ENCODE results near the gene CELF4. TPM values are rescaled to one million over a fixed set of nuclear protein-coding genes. Genes with fewer than 3 reads are reported as not detected.
A peak's percentile ranks its signal among the peaks of the same experiment; 100 is the strongest.

Gene CELF4
- total RNA-seq, 6 donors from 2014 or later = 0.15 to 1.4 (median 0.81) TPM; not detected in 1

DNA sequence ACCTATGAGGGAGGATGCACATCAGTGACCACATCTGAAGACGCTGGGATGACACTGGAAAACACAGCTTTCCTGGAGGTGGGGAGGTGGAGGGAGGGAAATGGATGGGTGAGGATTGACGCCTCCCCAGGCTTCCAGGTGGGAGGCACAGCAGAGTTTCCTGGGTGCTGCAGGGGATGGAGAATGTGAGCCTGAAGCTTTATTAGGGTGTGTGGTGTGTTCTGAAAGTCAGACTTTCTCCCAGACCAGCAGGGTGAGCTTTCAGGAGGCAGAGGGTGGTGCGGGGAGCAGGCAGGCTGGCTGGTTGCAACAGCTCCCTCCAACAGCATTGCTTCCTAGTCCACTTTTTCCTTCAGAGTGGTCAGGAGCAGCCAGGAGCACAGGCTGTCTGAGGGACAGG is 263.1 kb downstream of the CELF4 start:
- Histone ChIP-seq H3K9me3 (no peaks in the 10 kb centered on the region), H3K4me1 (peaks cover 0 to 11% (median 11%) of the 10 kb centered on the region in 4 donors), H3K36me3 (no peaks in the 10 kb centered on the region), H3K4me3 (no peak overlapping the region), H3K27me3 (no peaks in the 10 kb centered on the region), H3K27ac (no peak overlapping the region)
- TF ChIP-seq, protein P1, sequence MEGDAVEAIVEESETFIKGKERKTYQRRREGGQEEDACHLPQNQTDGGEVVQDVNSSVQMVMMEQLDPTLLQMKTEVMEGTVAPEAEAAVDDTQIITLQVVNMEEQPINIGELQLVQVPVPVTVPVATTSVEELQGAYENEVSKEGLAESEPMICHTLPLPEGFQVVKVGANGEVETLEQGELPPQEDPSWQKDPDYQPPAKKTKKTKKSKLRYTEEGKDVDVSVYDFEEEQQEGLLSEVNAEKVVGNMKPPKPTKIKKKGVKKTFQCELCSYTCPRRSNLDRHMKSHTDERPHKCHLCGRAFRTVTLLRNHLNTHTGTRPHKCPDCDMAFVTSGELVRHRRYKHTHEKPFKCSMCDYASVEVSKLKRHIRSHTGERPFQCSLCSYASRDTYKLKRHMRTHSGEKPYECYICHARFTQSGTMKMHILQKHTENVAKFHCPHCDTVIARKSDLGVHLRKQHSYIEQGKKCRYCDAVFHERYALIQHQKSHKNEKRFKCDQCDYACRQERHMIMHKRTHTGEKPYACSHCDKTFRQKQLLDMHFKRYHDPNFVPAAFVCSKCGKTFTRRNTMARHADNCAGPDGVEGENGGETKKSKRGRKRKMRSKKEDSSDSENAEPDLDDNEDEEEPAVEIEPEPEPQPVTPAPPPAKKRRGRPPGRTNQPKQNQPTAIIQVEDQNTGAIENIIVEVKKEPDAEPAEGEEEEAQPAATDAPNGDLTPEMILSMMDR (IDR thresholded peaks at IDR 0.05) = no peak
- no peak for TF ChIP-seq POLR2A (IDR thresholded peaks at IDR 0.05)
- TF ChIP-seq POLR2AphosphoS5 (IDR thresholded peaks at IDR 0.05) = no peak
- TF ChIP-seq EP300 (IDR thresholded peaks at IDR 0.05) = no peak
- ATAC-seq (ENCODE audit: low FRiP score in 2 of 2) = no peak
- 71 to 73% methylated on average over 3 of the region's 3 CpGs for WGBS, 2 donors
- DNase-seq = no peak

DNA sequence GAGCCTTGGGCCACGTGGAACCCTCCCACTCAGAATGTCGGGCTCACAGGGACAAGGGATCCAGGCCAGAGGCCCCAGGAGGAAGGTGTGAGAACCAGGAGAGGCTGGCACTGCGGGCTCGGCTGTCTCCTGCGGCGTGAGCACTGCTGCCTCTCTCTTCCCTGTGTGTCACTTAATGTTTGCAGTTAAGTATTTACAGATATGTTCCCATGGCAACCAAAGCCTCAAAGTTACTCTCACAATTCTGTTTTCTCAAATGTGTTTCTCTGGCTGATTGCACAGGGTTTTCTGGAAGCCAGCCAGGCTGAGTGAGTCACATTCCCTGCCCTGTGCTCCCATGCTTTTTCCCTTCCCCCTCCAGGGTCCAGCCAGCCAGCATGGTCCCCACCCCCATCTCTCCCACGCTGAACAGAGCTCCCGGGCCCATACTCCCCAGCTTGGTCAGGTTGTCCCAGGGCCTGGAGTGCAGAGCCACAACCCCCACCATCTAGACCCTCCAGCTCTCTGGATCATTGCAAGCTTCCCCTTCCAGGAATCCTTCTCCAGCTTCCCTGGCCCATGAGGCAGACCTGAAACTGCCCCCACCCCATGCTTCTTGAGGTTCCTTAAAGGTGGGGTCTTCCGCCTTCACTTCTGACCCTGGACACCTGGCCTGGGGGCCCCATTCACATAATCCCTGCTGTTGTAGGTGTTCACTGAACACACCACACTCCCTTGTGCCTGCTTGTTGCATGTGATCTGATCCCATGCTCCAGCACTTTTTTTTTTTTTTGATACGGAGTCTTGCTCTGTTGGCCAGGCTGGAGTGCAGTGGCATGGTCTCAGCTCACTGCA is 265.9 kb downstream of the CELF4 start:
- Histone ChIP-seq H3K36me3 (no peaks in the 10 kb centered on the region), H3K27ac (no peak overlapping the region), H3K4me3 (no peak overlapping the region), H3K9me3 (no peaks in the 10 kb centered on the region), H3K27me3 (no peaks in the 10 kb centered on the region), H3K4me1 (peaks cover 0 to 11% (median 11%) of the 10 kb centered on the region in 4 donors)
- DNase-seq (peak; percentile 76 to 87), ATAC-seq (ENCODE audit: low FRiP score in 2 of 2) (peak; percentile 80 to 89)
- WGBS, 2 donors = 32 to 34% methylated on average over 5 to 10 of the region's 10 CpGs
- TF ChIP-seq POLR2A (IDR thresholded peaks at IDR 0.05) (no peak), EP300 (IDR thresholded peaks at IDR 0.05) (peak in 1 of 4 donors; percentile 45), POLR2AphosphoS5 (IDR thresholded peaks at IDR 0.05) (peak; percentile 25 to 40)
- TF ChIP-seq, protein P1 (IDR thresholded peaks at IDR 0.05) = no peak

- H3K9me3 ChIP-seq = no peaks in the 10 kb centered on the region
- DNase-seq (no peak), ATAC-seq (ENCODE audit: low FRiP score in 2 of 2) (no peak)
- no peak overlapping the region for H3K4me3 ChIP-seq
- 84 to 88% methylated on average over 5 to 6 of the region's 6 CpGs for WGBS, 2 donors
- no peaks in the 10 kb centered on the region for H3K27me3 ChIP-seq
- no peak for TF ChIP-seq EP300 (IDR thresholded peaks at IDR 0.05)
- TF ChIP-seq, protein P1 (IDR thresholded peaks at IDR 0.05) = no peak
- TF ChIP-seq POLR2A (IDR thresholded peaks at IDR 0.05) = no peak
- no peak for TF ChIP-seq POLR2AphosphoS5 (IDR thresholded peaks at IDR 0.05)
- H3K4me1 ChIP-seq = peaks cover 0 to 11% (median 11%) of the 10 kb centered on the region in 4 donors
- no peak overlapping the region for H3K27ac ChIP-seq
- no peaks in the 10 kb centered on the region for H3K36me3 ChIP-seq
These were observed 266.8 kb downstream of the CELF4 start for GRCh38 chr18:37298816-37299215.

DNA sequence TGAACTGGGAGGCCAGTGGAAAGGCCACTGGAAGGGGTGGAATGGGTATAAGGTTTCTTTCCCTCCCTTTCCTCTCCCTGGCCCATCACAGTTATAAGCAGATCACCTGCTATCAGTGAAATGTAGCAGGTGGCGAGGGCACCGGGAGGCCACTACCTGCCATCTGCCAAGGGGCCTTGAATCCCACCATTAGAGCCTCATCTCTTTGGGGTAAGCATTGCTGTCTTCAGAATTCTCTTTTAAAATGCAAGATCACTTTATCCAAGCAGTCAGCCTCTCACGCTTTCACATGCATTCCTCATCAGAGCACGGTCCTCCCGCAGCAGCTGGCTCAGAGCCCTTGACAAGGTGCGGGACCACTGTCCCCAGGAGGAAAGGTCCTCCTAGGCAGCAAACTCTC is 268.5 kb downstream of the CELF4 start:
- WGBS, 2 donors = 81 to 86% methylated on average over 6 of the region's 6 CpGs
- Histone ChIP-seq H3K27me3 (no peaks in the 10 kb centered on the region), H3K36me3 (no peaks in the 10 kb centered on the region), H3K27ac (no peak overlapping the region), H3K4me1 (peaks cover 0 to 11% (median 11%) of the 10 kb centered on the region in 4 donors), H3K4me3 (no peak overlapping the region), H3K9me3 (no peaks in the 10 kb centered on the region)
- TF ChIP-seq, protein P1 (IDR thresholded peaks at IDR 0.05) = no peak
- TF ChIP-seq EP300 (IDR thresholded peaks at IDR 0.05) (no peak), POLR2AphosphoS5 (IDR thresholded peaks at IDR 0.05) (no peak), POLR2A (IDR thresholded peaks at IDR 0.05) (no peak)
- DNase-seq (no peak), ATAC-seq (ENCODE audit: low FRiP score in 2 of 2) (no peak)

Measured in upper lobe of left lung (tissue), 6 donors.